Activated CD4-positive, alpha-beta memory T cell treated with anti-CD3 and anti-CD28 coated beads, Interleukin-2, amount 10 ng/mL, durations not matched to agents 7 days and 5 days (primary cell): Measurements from ENCODE around the gene KCNK16. TPM values are rescaled to one million over a fixed set of nuclear protein-coding genes. Genes with fewer than 3 reads are reported as not detected.

Experiments used
- CTCF ChIA-PET: fragments of 350-600 bp; sonication (Branson Sonifier 250); formaldehyde crosslinking; loops from one replicate; lab custom pipeline; 2021; ENCODE audit warnings: antibody characterized with exemption, inconsistent platforms; lab: Charles Lee
- POLR2A ChIA-PET: fragments of 350-600 bp; sonication (Branson Sonifier 250); formaldehyde crosslinking; loops from one replicate; lab custom pipeline; 2021; ENCODE audit warnings: antibody characterized with exemption; lab: Charles Lee
- DNase-seq: peaks from one replicate; pipeline ENCODE4 v3.0.0-alpha.2; 2020
- H3K27ac Mint-ChIP-seq: one replicate; pipeline ENCODE4 v1.8.0; 2021; ENCODE audit warnings: mild to moderate bottlenecking, mixed read lengths
- H3K27me3 Mint-ChIP-seq: one replicate; pipeline ENCODE4 v1.8.0; 2021; ENCODE audit warnings: mixed read lengths
- H3K36me3 Mint-ChIP-seq: one replicate; pipeline ENCODE4 v1.8.0; 2021; ENCODE audit warnings: low read depth, mixed read lengths
- H3K4me1 Mint-ChIP-seq: one replicate; pipeline ENCODE4 v1.8.0; 2021; ENCODE audit warnings: mixed read lengths
- H3K4me3 Mint-ChIP-seq: one replicate; pipeline ENCODE4 v1.8.0; 2021; ENCODE audit warnings: mild to moderate bottlenecking, mixed read lengths
- H3K9me3 Mint-ChIP-seq: one replicate; pipeline ENCODE4 v1.8.0; 2021; ENCODE audit warnings: mixed read lengths
- total RNA-seq, 2 experiments: library from RNA; stranded (reverse); gene quantifications; one replicate each; pipeline ENCODE4 v1.2.3, GENCODE V29; 2021

The KCNK16 gene
- total RNA-seq, 2 experiments from 2014 or later = not detected

- no peaks in the 10 kb centered on the region for H3K9me3 Mint-ChIP-seq
- peaks cover 6% of the 10 kb centered on the region for H3K4me1 Mint-ChIP-seq
- DNase-seq = no peak
- H3K36me3 Mint-ChIP-seq = no peaks in the 10 kb centered on the region
- CTCF ChIA-PET = interaction anchor here (1.1 kb wide), 1 partner anchor 11 kb away, joined by 3 read pairs; no protein-coding TSS in a partner anchor
- H3K27me3 Mint-ChIP-seq = peaks cover 60% of the 10 kb centered on the region
- POLR2A ChIA-PET = no interaction called here
- no peak overlapping the region for H3K4me3 Mint-ChIP-seq
- no peak overlapping the region for H3K27ac Mint-ChIP-seq
Measured at GRCh38 chr6:39313526-39314272, 8.8 kb downstream of the KCNK16 start.

- Mint-ChIP-seq H3K4me3 (no peak overlapping the region), H3K9me3 (no peaks in the 10 kb centered on the region), H3K27me3 (peaks cover 56% of the 10 kb centered on the region), H3K27ac (no peak overlapping the region), H3K4me1 (peaks cover 6% of the 10 kb centered on the region), H3K36me3 (no peaks in the 10 kb centered on the region)
- DNase-seq = no peak
- ChIA-PET CTCF (interaction anchor here (1.1 kb wide), 1 partner anchor 10 kb away, joined by 3 read pairs; no protein-coding TSS in a partner anchor), POLR2A (no interaction called here)
Measured at GRCh38 chr6:39312912-39313525, 9.5 kb downstream of the KCNK16 start.

DNA sequence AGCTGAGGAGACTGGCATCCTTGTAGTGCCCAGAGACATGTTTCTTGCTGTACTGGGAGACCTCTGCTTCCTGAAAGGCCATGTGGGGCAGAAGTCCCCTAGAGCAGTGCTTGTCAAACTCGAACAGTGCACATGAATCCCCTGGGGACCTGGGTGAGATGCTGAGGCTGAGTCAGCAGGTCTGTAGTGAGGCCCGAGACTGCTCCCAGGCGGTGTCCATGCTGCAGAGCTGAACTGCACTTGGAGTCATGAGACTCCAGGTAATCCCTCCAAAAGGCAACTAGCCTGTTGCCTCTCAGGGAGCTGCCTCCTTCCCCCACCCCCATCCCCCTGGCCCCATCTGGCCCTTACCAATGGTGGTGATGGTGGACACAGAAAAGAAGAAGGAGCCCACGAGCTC, 12.0 kb downstream of the KCNK16 start:
- peaks cover 6% of the 10 kb centered on the region for H3K4me1 Mint-ChIP-seq
- ChIA-PET POLR2A (no interaction called here), CTCF (interaction anchor here (1.5 to 2.9 kb wide), 7 partner anchors 11 to 439 kb away, joined by 4 to 25 read pairs (median 9); no protein-coding TSS in a partner anchor)
- DNase-seq = no peak
- H3K9me3 Mint-ChIP-seq = no peaks in the 10 kb centered on the region
- H3K36me3 Mint-ChIP-seq = no peaks in the 10 kb centered on the region
- H3K27me3 Mint-ChIP-seq = peaks cover 46% of the 10 kb centered on the region
- no peak overlapping the region for H3K27ac Mint-ChIP-seq
- no peak overlapping the region for H3K4me3 Mint-ChIP-seq

DNA sequence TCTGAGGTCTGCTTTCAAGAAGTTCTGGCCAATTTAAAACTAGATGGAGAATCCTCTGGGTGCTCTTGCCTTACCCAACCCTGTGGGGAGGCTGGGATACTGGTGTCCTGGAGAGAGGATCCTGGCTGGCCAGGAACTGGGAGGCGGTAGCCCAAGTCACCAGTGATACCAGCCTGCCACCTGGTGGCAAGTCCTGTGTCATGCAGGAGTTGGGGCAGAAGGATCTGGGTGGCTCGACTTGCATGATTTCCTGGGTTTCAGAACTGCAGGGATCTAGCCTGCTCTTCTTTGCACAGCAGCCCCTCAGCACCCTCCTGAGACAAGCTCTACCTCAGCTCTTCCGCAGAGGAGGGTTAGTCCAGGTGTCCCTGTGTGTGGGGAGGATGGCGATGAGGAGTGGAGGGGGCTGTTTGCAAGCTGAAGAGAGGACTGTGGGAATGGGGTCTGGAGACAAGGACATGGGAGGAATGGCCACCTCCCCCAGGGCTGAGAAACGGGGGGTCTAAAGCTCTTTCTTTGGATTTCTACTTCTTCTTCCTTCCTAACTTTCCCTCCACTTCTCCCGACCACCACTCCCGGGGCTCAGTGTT, 12.5 kb downstream of the KCNK16 start:
- peaks cover 5% of the 10 kb centered on the region for H3K4me1 Mint-ChIP-seq
- H3K9me3 Mint-ChIP-seq = no peaks in the 10 kb centered on the region
- no peak overlapping the region for H3K27ac Mint-ChIP-seq
- H3K36me3 Mint-ChIP-seq = no peaks in the 10 kb centered on the region
- ChIA-PET POLR2A (no interaction called here), CTCF (interaction anchor here (0.8 to 2.9 kb wide), 8 partner anchors 10 to 438 kb away, joined by 3 to 25 read pairs (median 8); no protein-coding TSS in a partner anchor)
- H3K4me3 Mint-ChIP-seq = no peak overlapping the region
- H3K27me3 Mint-ChIP-seq = peaks cover 42% of the 10 kb centered on the region
- DNase-seq = peak; percentile 67

- CTCF ChIA-PET = interaction anchor here (0.8 to 7.9 kb wide), 2 partner anchors 140 to 217 kb away, joined by 3 to 195 read pairs; no protein-coding TSS in a partner anchor
- H3K27ac Mint-ChIP-seq = no peak overlapping the region
- H3K4me1 Mint-ChIP-seq = peaks cover 7% of the 10 kb centered on the region
- no peak overlapping the region for H3K4me3 Mint-ChIP-seq
- no peaks in the 10 kb centered on the region for H3K36me3 Mint-ChIP-seq
- peaks cover 18% of the 10 kb centered on the region for H3K27me3 Mint-ChIP-seq
- DNase-seq = no peak
- POLR2A ChIA-PET = no interaction called here
- H3K9me3 Mint-ChIP-seq = no peaks in the 10 kb centered on the region
Measured at GRCh38 chr6:39307462-39307861, 15.0 kb downstream of the KCNK16 start.

- Mint-ChIP-seq H3K27me3 (no peaks in the 10 kb centered on the region), H3K4me1 (peaks cover 9% of the 10 kb centered on the region), H3K36me3 (no peaks in the 10 kb centered on the region), H3K9me3 (no peaks in the 10 kb centered on the region), H3K4me3 (no peak overlapping the region), H3K27ac (no peak overlapping the region)
- ChIA-PET POLR2A (no interaction called here), CTCF (interaction anchor here (1.0 to 7.9 kb wide), 7 partner anchors 75 to 432 kb away, joined by 3 to 195 read pairs (median 7); partner anchors contain the start of gene KCNK5)
- DNase-seq = no peak
Measured at GRCh38 chr6:39304951-39305350, 17.6 kb downstream of the KCNK16 start.

- ChIA-PET CTCF (interaction anchor here (0.7 to 7.9 kb wide), 35 partner anchors 9 to 431 kb away, joined by 3 to 195 read pairs (median 4); partner anchors contain the start of genes KCNK5 and SAYSD1), POLR2A (interaction anchor here (1.2 to 1.5 kb wide), 2 partner anchors 138 to 189 kb away, joined by 3 to 10 read pairs; partner anchors contain the start of gene SAYSD1)
- H3K4me3 Mint-ChIP-seq = no peak overlapping the region
- H3K27me3 Mint-ChIP-seq = no peaks in the 10 kb centered on the region
- no peak for DNase-seq
- H3K36me3 Mint-ChIP-seq = no peaks in the 10 kb centered on the region
- H3K27ac Mint-ChIP-seq = no peak overlapping the region
- H3K9me3 Mint-ChIP-seq = no peaks in the 10 kb centered on the region
- H3K4me1 Mint-ChIP-seq = peaks cover 9% of the 10 kb centered on the region
Measured at GRCh38 chr6:39303425-39304153, 18.9 kb downstream of the KCNK16 start.

GRCh38 chr6:39302669-39303424, 19.7 kb downstream of the KCNK16 start:
- no peaks in the 10 kb centered on the region for H3K9me3 Mint-ChIP-seq
- no peaks in the 10 kb centered on the region for H3K27me3 Mint-ChIP-seq
- POLR2A ChIA-PET = interaction anchor here (0.6 to 1.5 kb wide), 3 partner anchors 135 to 188 kb away, joined by 3 to 10 read pairs (median 3); partner anchors contain the start of gene SAYSD1

GRCh38 chr6:39302011-39302410, 20.5 kb downstream of the KCNK16 start:
- no peaks in the 10 kb centered on the region for H3K27me3 Mint-ChIP-seq
- CTCF ChIA-PET = interaction anchor here (0.7 to 7.9 kb wide), 11 partner anchors 27 to 329 kb away, joined by 3 to 195 read pairs (median 7); partner anchors contain the start of gene KCNK5

More at GRCh38 chr6:39302669-39303424, 19.7 kb downstream of the KCNK16 start:
- Mint-ChIP-seq H3K27ac (peak overlapping the region; percentile 14), H3K36me3 (no peaks in the 10 kb centered on the region), H3K4me1 (peaks cover 9% of the 10 kb centered on the region), H3K4me3 (peak overlapping the region; percentile 18)
- peak; percentile 90 for DNase-seq
- CTCF ChIA-PET = interaction anchor here (0.7 to 7.9 kb wide), 41 partner anchors 9 to 433 kb away, joined by 3 to 195 read pairs (median 4); partner anchors contain the start of genes KCNK5 and SAYSD1

GRCh38 chr6:39301606-39302005, 20.9 kb downstream of the KCNK16 start:
- peaks cover 9% of the 10 kb centered on the region for H3K4me1 Mint-ChIP-seq
- H3K27me3 Mint-ChIP-seq = no peaks in the 10 kb centered on the region

More at GRCh38 chr6:39302011-39302410, 20.5 kb downstream of the KCNK16 start:
- H3K4me1 Mint-ChIP-seq = peaks cover 9% of the 10 kb centered on the region
- POLR2A ChIA-PET = interaction anchor here (1.5 kb wide), 1 partner anchor 136 kb away, joined by 10 read pairs; no protein-coding TSS in a partner anchor
- H3K36me3 Mint-ChIP-seq = no peaks in the 10 kb centered on the region
- no peak for DNase-seq
- no peaks in the 10 kb centered on the region for H3K9me3 Mint-ChIP-seq
- no peak overlapping the region for H3K27ac Mint-ChIP-seq
- H3K4me3 Mint-ChIP-seq = no peak overlapping the region

DNA sequence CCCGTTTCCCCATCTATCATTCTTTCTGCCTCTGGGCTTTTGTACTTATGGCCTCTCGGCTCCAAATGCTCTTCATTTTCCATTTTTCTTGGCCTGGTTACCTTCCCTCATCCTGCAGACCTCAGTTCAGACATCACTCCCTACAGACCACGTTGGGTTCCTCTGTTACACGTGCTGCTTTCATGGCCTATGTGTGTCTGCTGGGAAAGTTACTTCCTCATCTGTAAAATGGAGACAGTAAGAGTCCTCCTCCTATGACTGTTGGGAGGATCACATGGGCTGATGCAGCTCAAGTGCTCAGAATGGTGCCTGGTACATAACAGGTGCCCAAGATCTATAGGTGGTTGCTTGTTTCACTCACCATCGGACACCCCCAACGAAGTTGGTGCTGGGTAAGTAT, 21.8 kb downstream of the KCNK16 start:
- no peaks in the 10 kb centered on the region for H3K9me3 Mint-ChIP-seq
- no peaks in the 10 kb centered on the region for H3K36me3 Mint-ChIP-seq
- H3K4me3 Mint-ChIP-seq = no peak overlapping the region
- no peak overlapping the region for H3K27ac Mint-ChIP-seq
- no peak for DNase-seq
- CTCF ChIA-PET = interaction anchor here (1.3 to 7.9 kb wide), 4 partner anchors 10 to 133 kb away, joined by 4 to 195 read pairs (median 8); no protein-coding TSS in a partner anchor
- POLR2A ChIA-PET = no interaction called here
- no peaks in the 10 kb centered on the region for H3K27me3 Mint-ChIP-seq
- peaks cover 9% of the 10 kb centered on the region for H3K4me1 Mint-ChIP-seq

More at GRCh38 chr6:39301606-39302005, 20.9 kb downstream of the KCNK16 start:
- Mint-ChIP-seq H3K27ac (no peak overlapping the region), H3K9me3 (no peaks in the 10 kb centered on the region), H3K36me3 (no peaks in the 10 kb centered on the region), H3K4me3 (no peak overlapping the region)
- POLR2A ChIA-PET = no interaction called here
- no peak for DNase-seq
- CTCF ChIA-PET = interaction anchor here (1.3 to 7.9 kb wide), 3 partner anchors 12 to 134 kb away, joined by 4 to 195 read pairs (median 13); no protein-coding TSS in a partner anchor
